ENCODE measurements around the gene GAREM2.

GRCh38 chr2:26217720-26218119 is 44.8 kb downstream of the GAREM2 start:
- TF ChIP-seq HIC1 (tag by site-specific recombination; IDR thresholded peaks at IDR 0.05) (no peak), CTCF (tag by site-specific recombination; IDR thresholded peaks at IDR 0.05) (no peak), GLI2 (tag by site-specific recombination; IDR thresholded peaks at IDR 0.05; ENCODE audit: borderline replicate concordance, low read depth) (no peak), ZNF571 (tag by site-specific recombination; IDR thresholded peaks at IDR 0.05) (no peak), ZNF114 (tag by site-specific recombination; IDR thresholded peaks at IDR 0.05) (no peak), ZNF239 (tag by site-specific recombination; IDR thresholded peaks at IDR 0.05) (no peak), ATF2 (tag by site-specific recombination; IDR thresholded peaks at IDR 0.05; ENCODE audit: low read depth) (no peak), YY1 (tag by site-specific recombination; IDR thresholded peaks at IDR 0.05) (no peak), ZNF302 (tag by site-specific recombination; IDR thresholded peaks at IDR 0.05; ENCODE audit: low read depth) (no peak)
